HG03439 (cell line): ENCODE measurements around the gene CLTCL1.
"Not testable (repeated sequence)": the region's sequence is repeated elsewhere in the genome, so short reads cannot be mapped to it uniquely, and the experiment has no call there.

Experiments used
- ATAC-seq: cut with Tn5 transposase; IDR thresholded peaks from one replicate; pipeline ENCODE4 v1.9.1; 2021; ENCODE audit warnings: mild to moderate bottlenecking, moderate library complexity; ENCODE audit not compliant: unreplicated experiment

Gene CLTCL1

DNA sequence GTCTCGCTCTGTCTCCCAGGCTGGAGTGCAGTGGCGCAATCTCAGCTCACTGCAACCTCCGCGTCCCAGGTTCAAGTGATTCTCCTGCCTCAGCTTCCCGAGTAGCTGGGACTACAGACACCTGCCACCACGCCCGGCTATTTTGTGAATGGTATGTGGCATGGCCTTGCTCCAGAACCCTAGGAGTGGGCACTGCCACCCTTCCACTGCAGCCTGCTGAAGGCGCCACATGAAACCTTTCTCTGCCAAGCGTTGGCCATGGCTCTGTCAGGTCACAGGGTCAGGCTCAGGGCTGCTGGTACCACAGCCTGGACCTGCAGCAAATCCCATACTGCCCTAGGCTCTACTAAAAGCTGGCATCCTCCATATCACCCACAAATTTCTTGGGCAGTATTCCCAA is 135.4 kb downstream of the CLTCL1 start:
- not testable (repeated sequence) for ATAC-seq

DNA sequence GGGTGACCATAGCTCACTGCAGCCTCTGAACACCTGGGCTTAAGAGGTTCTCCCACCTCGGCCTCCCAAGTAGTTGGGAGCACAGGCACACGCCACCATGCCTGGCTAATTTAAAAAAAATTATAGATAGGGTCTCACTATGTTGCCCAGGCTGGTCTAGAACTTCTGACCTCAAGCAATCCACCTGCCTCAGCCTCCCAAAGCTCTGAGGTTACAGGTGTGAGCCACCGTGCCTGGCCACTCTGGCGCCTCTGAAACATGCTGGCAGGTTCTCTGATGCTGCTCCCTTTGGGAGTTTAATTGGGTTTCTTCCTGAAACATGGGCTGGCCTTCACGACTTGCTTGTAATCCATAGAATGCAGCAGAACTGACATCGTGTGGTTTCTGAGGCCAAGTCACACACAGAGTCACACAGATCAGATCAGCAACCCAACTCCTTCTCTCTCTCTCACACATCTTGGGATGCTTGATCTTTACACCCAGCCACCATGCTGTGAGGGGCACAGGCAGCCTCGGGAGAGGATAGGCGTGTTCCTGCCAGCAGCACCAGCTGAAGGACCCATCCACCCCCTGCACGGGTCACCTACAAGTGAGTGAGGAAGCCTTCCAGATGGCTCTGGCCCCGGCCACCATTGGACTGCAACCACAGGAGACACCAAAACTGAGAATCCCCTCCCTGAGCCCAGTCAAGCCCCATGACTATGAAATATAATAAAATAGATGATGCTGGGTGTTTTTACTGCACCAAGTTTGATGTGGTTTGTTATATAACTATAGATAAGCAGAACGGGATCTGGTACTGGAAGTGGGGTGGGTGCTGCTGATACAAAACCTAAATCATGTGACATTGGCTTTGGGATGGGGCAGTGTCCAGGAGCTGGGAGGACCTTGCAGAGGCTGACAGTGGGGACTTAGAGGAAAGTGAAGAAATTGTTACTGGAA is 138.3 kb downstream of the CLTCL1 start:
- ATAC-seq, result no peak

DNA sequence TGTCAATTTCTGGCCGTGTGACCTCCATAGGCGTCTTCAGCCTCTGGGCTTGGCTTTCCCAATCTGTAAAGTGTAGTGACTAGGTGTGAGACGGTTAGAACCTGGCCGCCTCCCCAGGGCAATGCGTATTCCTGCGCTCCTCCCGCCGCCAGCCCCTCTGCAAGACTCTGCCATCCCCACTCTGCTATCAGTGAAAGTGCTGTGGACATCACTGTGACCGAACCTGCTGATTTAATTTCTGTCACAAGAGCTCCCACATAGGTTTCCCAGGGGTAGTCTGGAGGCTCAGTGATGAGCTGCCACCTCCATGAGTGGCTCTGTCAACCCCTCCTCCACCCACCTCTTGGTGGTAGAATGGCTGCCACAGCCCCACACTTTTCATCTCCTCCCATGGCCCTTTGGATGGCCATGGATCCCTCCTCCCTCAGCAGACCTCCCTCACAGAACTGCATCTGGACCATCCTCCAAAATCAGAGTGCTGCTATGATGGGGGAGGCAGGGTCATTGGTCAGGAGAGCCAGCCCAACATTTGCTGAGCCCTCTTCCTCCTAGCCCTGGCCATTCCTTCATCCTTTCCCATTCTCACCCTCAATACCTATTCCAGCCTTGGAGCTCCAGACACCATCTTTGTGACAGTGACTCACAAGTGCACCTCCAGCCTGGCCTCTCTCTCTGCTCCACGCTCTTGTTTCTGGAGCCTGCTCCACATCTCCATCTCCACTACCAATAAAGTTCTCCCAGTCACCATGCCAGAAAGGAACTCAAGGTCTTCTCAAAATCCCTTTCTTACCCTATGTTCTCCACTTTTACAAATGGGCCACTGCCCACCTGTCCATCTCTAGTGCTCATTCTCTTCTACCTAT is 140.0 kb downstream of the CLTCL1 start:
- no peak for ATAC-seq

DNA sequence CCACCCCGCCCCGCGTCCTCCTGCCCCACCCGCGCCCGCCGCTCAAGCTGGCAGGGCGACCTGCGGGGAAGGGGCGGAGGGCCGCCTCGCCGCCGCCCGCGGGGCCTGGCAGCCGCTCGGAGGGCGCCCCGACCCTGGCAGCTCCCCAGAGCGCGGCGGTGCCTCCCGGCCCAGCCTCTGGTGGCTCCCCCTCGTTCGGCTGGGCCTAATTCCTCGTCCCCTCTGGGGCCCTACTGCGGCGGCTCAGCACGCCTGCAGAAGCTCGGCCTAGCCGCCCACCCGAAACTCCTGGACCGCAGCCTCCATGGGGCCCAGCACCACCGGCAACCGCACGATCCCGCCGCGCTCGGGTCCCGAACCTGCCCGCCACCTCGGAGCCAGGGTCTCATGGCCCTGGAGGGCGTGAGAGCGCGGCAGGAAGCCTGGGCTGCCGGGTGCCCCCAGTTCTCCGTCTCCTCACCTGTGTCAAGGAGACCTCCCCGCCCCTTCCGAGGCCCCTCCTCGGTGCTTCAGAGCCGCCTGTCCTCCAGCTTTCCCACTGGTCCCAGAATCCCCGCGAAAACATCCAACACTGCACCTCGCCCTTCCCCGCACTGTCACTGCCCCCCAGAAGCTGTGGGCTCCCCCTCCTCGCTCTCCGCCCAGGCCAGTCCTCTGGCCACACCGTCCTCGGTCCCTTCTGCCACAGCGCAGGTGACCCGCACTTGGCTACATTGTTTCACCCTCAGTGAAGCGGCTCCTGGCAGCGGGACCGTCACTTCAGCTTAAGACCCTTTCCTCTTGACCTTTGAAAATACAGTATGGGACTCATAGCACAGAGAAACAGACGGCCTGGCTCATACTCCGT is 140.8 kb downstream of the CLTCL1 start:
- ATAC-seq, result no peak

DNA sequence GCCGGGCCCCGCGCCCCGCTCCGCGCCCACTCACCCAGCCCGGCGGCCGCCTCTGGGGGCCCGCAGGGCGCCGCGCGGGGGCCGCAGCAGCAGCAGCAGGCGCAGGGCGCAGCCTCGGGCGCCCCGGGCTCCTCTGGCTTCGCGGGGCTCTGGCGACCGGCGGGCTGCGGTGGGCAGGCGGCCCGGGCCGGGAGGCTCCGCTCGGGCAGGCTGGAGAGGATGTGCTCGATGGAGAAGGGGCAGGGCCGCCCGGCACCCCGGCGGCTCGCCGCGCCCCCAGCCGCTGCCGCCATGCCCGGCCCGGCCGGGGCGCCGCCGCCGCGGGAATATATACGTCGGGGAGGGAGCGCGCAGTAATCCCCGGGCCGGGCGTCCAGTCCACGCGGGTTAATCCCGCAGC is 141.5 kb downstream of the CLTCL1 start, which contains the start of gene GSC2:
TSS of gene GSC2 (minus strand) at position 302 of the 400 bp plus-strand sequence. CDS start at position 293, 9 bp downstream.
- ATAC-seq, result no peak

DNA sequence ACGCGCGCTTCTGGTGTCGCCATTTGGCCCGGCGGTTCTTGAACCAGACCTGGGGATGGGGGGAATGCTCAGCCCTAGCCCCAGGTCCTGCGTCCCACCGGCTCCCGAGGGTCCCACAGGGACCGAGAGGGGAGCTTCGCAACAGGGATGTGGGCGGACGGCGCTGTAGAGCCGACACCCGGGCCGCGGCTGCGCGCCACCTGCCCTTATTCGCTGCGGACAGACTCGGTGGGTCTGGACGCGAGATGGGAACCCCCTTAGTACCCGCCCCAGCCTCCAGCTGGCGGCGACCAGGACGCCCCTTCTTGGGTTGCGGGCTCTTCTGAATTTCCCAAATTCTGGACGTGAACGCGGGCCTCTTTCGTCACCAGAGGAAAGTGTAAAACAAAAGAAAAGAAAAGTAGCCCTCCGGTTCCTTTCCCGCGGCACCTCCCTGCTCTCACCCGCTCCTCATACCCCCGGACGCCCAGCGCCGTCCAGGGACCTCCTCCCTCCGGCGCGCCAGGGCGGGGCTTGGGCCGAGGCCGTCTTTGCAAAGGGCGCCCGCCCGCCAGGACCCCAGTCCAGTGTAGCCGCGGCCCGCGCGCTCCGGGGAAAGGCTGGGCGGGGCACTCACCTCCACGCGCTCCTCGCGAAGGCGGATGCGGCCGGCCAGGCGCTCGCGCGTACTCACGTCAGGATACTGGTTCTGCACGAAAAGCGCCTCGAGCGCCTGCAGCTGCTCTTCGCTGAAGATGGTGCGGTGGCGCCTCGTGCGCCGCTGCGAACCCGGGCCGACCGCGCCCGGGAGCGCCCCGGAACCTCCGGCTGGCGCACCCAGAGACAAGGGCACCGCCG is 142.3 kb downstream of the CLTCL1 start:
- no peak for ATAC-seq

DNA sequence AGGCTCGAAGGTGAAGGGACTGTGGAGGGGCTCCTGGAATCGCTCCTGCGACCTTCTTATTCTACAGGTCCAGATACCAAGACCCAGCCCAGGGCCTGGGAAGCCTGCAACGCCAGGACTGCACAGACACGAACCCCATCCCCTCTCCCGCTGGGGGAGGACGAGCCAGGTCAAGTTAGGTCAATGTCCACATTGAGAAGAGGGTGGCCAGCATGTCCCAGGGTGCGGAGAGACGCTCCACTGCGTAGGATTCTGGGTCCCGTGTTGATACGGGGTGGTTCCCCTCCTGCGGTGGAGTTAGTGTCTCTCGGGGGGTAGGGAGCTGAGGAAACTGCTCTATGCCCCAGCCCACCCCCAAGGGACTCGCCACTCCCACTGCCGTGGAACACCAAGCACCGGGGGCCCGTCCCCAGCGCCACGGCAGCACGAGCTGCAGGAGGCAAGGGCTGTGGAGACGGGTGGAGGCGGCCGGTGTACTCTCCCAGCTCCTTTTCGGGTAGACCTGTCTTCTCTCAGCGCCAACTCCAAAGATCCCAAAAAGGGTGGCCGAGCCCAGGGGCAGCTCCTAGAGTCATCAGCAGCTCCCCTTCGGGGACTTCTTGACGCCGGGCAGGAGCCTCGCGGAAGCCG is 143.0 kb downstream of the CLTCL1 start:
- ATAC-seq, result no peak

DNA sequence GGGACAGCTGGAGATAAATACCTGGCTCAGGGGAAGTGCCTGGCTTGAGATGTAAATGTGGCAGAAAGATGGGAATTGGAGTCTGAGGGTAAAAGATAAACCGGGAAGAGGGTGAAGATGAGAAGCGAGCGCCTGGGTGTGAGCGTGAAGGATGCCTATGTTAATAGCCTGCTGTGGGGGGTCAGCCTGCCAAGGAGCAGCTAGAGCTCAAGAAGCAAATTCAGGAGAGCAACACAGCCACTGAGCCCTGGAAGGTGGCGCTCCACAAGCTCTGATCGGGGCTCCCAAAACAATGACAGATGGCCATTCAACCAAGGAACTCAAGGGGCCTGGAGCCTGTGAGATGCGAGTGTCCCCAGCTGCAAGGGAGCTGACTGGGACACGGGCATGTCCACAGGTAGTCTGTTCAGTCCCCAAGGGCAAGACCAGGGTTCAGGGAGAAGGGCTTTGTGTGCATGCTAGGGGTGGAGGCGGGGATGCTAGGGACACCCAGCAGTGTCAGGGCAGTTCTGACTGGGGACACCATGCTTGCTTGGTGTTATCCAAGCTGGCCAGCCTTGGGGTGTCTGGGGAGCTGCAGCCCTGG is 144.2 kb downstream of the CLTCL1 start:
- no peak for ATAC-seq

DNA sequence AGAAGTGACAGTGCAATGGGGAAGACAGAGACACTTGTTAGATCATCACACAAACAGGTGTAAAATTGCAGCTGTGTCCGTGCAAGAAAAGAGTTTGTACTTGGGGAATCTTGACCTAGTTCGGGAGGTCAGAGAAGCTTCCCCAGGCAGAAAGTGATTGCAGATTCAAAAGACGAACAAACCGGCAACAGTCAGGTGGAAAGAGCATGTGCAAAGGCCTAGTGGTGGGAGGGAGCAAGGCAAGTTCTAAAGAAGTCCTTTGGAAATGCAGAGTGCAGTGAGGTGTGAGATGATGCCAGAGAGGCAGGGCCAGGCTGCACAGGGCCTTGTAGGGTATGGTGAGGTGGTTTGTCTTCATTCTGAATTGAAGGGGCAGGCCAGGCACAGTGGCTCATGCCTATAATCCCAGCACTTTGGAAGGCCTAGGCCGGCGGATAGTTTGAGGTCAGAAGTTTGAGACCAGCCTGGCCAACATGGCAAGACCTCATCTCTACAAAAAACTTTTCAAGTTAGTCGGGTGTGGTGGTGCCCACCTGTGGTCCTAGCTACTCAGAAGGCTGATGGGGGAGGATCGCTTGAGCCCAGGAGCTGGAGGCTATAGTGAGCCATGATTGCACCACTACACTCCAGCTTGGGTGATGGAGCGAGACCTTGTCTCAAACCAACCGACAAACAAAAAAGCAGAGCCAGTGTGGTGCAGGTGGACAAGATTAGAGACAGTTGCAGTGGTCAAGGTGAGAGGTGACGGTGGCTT is 145.1 kb downstream of the CLTCL1 start:
- no peak for ATAC-seq

DNA sequence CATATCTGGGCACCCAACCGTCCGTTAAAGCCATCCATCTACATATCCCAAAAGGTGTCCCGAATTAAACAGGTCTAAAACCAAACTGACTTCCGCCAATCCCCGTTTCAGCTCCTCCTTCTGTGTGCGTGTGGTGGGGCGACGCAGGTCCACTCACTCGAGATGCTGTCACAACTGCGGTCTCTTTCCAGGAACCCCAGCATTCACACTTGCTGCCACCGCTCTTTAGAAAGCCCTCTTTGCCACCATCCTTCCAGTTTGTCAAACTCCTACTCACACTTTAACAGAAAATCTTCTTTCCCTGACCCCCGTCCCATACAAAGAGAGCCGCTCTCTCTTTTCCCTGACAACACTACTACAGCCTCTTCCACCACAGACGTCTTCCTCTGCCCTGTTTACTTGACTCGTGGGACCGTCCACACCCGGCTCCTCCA is 147.5 kb downstream of the CLTCL1 start:
- no peak for ATAC-seq

DNA sequence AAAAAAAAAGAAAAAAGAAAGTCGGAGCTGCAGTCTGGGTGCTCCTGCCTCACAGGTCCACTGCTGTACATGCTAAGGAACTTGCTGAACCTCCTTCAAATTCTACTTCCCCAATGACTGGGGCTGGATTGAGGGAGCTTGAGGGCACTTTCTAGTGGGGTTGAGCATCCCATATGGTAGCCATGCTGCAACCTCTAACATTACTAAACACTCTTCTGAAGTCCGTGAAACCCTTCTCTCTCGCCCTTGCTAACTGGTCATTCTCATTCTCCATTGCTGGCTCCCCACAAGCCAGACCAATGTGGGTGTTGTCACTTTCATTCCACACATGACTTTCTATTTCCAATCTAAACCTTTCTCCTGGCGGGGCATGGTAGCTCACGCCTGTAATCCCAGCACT is 148.3 kb downstream of the CLTCL1 start:
- ATAC-seq, result no peak

DNA sequence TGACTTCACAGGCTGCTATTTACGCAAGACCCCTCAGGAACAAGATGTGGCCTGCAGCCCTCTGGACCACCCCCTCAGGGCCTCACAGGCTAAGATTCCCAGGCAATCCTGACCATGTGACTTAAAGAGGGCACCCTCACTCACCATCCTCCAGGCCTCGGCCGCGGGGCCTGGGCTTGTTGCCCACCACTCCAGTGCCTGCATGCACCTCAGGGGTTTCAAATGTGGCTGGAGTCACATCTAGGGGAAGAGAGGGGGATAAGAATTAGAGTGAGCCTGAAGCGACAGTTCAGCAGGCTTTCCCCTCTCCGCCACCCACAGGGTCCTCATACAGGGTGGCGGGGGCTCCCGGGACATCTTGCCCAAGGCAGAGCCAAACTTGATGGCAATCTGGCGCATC is 149.1 kb downstream of the CLTCL1 start:
- no peak for ATAC-seq

DNA sequence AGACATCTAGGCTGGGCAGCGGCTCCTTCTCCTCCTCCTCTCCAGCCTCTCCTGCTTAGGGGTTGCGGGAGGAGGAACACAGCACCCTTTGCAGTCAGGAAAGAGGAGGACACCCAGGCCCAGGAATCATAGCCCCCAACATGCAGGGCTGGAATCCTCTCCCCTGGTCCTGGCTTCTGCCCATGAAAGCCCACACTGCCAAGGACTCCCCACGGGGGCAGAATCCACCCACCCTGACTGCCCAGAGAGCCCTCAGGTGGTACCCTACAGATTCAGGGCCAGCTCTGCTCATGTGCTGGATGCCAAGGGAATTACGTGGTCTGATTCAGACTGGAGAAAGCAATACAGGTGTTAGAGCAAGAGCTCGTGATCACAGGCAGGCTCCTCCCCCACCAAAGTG is 151.5 kb downstream of the CLTCL1 start:
- no peak for ATAC-seq

DNA sequence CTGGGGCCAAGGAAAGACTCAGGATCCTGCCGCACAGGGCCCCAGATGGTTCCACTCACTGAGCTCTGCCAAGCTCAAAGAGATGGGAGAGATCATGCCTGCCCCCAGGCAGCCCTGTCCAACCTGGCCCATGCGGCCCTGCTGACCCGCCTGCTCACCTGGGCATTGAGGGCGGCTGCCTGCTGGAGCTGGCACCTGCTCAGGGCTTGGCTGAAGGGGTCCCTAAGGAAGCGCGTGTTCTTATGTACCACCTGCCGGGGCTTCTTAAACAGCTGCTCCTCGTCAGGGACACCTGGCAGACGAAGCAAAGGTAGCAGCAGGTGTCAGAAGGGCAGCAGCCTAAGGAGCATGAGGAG is 152.5 kb downstream of the CLTCL1 start:
- no peak for ATAC-seq

DNA sequence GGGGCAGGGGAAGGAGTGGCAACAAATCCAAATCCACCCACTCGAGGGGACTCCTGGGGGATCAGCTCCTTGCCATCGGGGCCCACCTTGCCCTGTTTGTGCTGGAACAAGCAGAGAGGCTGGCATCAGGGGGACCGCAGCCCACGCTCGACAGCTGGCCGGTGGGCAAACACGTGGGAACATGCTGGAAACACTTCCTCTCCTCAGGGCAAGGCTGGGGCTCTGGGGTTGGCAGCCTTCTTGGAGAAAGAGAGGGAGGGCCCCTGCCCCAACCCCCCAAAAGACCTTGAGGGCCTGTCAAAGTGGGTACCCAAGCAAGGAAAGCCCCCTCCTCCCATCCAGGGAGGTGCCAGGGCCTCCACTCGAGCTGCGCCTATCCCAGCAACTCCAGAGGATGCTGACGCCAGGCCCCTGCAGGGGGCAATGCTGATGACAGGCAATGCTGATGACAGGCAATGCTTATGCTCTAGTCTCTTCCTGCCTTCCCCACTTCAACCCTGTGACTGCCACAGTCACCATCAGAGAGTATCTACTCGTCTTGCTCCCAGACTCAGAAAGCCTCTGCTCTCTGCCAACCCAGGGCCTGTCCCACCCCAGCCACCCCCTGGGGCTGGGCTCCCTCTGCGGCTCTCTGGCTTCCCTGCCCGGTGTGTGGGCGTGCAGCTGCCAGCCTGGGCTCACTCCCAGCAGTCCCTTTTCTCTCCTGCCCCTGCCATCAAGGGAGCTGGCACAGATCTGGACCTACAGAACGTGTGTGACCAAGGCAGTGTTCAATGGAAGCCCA is 153.1 kb downstream of the CLTCL1 start:
- ATAC-seq, result no peak

DNA sequence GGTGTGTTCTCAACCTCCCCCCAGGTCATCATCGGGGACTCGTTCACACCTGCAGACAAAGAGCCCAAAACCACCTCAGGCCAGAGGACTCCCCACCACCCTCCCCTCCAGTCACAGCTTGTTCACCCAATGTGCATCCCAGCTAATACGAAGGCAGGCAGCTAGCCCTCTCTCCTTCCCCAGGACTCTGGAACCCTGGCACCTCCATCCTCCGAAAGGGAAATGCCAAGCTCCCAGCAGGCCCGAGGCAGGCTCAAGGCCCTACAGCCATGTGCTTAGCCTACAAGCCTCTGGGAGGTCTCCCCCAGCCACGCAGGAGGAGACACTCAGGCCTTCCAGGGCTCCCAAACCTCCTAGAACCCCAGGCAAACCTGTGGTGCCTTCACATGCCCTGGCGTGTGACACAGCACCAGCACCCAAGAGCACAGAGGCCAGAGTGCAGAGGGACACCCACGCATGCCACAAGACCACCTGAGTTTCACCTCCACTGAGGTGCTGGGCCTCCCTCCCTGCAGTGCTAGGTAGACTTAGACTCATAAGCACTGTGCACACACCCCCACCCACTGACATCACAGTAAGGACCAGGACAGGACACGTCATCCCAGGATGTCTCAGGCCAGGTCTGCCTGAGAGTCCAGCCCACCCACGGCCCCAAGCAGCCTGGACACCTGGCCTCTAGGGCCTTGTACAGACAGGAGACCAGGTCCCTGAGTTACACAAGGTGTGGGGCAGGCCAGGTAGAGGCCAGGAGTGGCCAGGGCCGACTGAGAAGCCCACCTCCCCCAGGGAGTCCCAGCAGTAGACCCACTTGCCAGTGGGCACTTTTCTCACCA is 153.9 kb downstream of the CLTCL1 start:
- no peak for ATAC-seq

DNA sequence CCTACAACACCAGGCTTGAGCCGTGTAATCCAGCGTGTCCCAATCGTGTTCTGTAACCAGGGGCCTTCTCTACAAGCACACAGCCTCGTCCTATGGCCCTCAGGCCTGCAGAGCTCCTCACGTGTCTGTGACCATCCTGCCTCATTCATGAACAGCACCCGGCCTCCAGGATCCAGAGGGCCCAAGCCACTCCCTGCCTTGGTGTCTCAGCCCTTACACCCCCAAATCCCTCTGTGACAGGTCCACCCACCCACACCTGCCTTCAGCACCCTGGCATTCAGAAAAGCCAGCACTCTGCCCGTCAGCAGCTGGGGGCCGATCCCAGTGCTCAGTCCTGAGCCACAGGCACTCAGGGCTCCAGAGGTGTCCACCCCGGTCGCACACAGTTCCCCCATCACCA is 154.6 kb downstream of the CLTCL1 start:
- no peak for ATAC-seq
